GM12878 (cell line): Measurements from ENCODE around the gene CCDC106. TPM values are rescaled to one million over a fixed set of nuclear protein-coding genes. Genes with fewer than 3 reads are reported as not detected.
A peak's percentile ranks its signal among the peaks of the same experiment; 100 is the strongest.

Experiments used
- ATAC-seq: fragments of 200-7000 bp; cut with Tn5 transposase; 3 replicates; pipeline ENCODE4 v1.9.1; 2020; ENCODE audit warnings: mild to moderate bottlenecking, moderate library complexity
- BruUV-seq: library from RNA; stranded (reverse); fragments of 400-500 nt; replicated peaks from 2 replicates; lab custom pipeline; 2021; lab: Mats Ljungman, UMichigan
- CTCF ChIA-PET: fragments of 300-600 bp; sonication (Branson Sonifier 250); formaldehyde crosslinking; extraction: SDS; loops from one replicate; lab custom pipeline; 2021; ENCODE audit warnings: inconsistent platforms; lab: Yijun Ruan, JAX
- POLR2A ChIA-PET: fragments of 350-600 bp; formaldehyde crosslinking; extraction: SDS; loops from one replicate; lab custom pipeline; 2021; ENCODE audit warnings: inconsistent platforms; lab: Charles Lee
- RAD21 ChIA-PET: fragments of 300-600 bp; sonication (Branson Sonifier 250); formaldehyde crosslinking; loops from one replicate; lab custom pipeline; 2023; ENCODE audit warnings: antibody characterized with exemption; ENCODE audit not compliant: unreplicated experiment; lab: Charles Lee
- SMC1A ChIA-PET: fragments of 300-600 bp; sonication (Branson Sonifier 250); formaldehyde crosslinking; loops from one replicate; lab custom pipeline; 2023; ENCODE audit not compliant: unreplicated experiment, uncharacterized antibody; lab: Charles Lee
- DNase-seq: peaks from one replicate; pipeline ENCODE4 v3.0.0-alpha.2; 2011; ENCODE audit warnings: low read depth, low spot score
- FAIRE-seq: peaks from 3 replicates; lab custom pipeline; 2011; peaks lifted over from hg19 to GRCh38; lab: Jason Lieb, UNC
- H2AFZ ChIP-seq: 2 replicates; pipeline ENCODE4 v1.6.0; 2011; ENCODE audit warnings: low read depth, low read length, control low read depth; ENCODE audit not compliant: control insufficient read depth
- H3K27ac ChIP-seq: 2 replicates; pipeline ENCODE4 v1.5.1; 2011; ENCODE audit warnings: control low read depth; ENCODE audit not compliant: control insufficient read depth, insufficient read depth
- H3K27me3 ChIP-seq, 2 experiments: replicated peaks in 1 of 2; 2 replicates each; pipeline versions ENCODE4 v1.6.0 to v1.6.1; 2011; ENCODE audit warnings: low read length in 1 of 2; ENCODE audit not compliant: control insufficient read depth in 2 of 2, insufficient read depth in 2 of 2
- H3K36me3 ChIP-seq, 2 experiments: 2 replicates each; pipeline ENCODE4 v1.5.1; 2011; ENCODE audit warnings: low read length in 1 of 2; ENCODE audit not compliant: control insufficient read depth in 2 of 2, insufficient read depth in 2 of 2
- H3K4me1 ChIP-seq: 2 replicates; pipeline ENCODE4 v1.6.1; 2011; ENCODE audit warnings: mild to moderate bottlenecking, low read length, moderate library complexity, mixed read lengths; ENCODE audit not compliant: control insufficient read depth, insufficient read depth
- H3K4me2 ChIP-seq: 2 replicates; pipeline ENCODE4 v1.6.0; 2011; ENCODE audit warnings: control low read depth; ENCODE audit not compliant: control insufficient read depth, insufficient read depth
- H3K4me3 ChIP-seq: fragments of 200-600 bp; sonication (generic); 2 replicates; pipeline ENCODE4 v1.5.1; 2016
- H3K79me2 ChIP-seq: 2 replicates; pipeline ENCODE4 v1.6.0; 2011; ENCODE audit warnings: low read length; ENCODE audit not compliant: control insufficient read depth, insufficient read depth
- H3K9ac ChIP-seq: 2 replicates; pipeline ENCODE4 v1.8.0; 2011; ENCODE audit warnings: low read length, control low read depth, mixed read lengths; ENCODE audit not compliant: control insufficient read depth, insufficient read depth
- H3K9me3 ChIP-seq: replicated peaks from 3 replicates; pipeline ENCODE4 v1.5.1; 2011; ENCODE audit warnings: mild to moderate bottlenecking, low read length; ENCODE audit not compliant: control insufficient read depth, insufficient read depth
- H4K20me1 ChIP-seq: 2 replicates; pipeline ENCODE4 v1.6.0; 2011; ENCODE audit not compliant: control insufficient read depth, insufficient read depth
- BHLHE40 ChIP-seq, 2 experiments: fragments of 450-650 bp in 1 of 2; IDR thresholded peaks; 2 replicates each; pipeline ENCODE4 v1.6.1; 2011 to 2017; ENCODE audit warnings: low read depth in 2 of 2, borderline replicate concordance in 1 of 2, improper control_type of control experiment in 1 of 2, low read length in 1 of 2, mild to moderate bottlenecking in 1 of 2
- CEBPB ChIP-seq, 2 experiments: fragments of 150-350 bp in 1 of 2; IDR thresholded peaks; 2 replicates each; pipeline ENCODE4 v1.6.1; 2012 to 2014; ENCODE audit warnings: low read depth in 2 of 2, low read length in 2 of 2, borderline replicate concordance in 1 of 2, inconsistent platforms in 1 of 2
- CREM ChIP-seq: IDR thresholded peaks from 2 replicates; pipeline ENCODE4 v1.6.1; 2014; ENCODE audit warnings: antibody characterized with exemption, low read depth
- EED ChIP-seq: sonication (generic); IDR thresholded peaks from 2 replicates; pipeline ENCODE4 v1.6.1; 2016; ENCODE audit warnings: antibody characterized with exemption, low read depth
- GATAD2B ChIP-seq: fragments of 450-650 bp; conservative IDR thresholded peaks from 2 replicates; pipeline ENCODE4 v1.6.1; 2017; ENCODE audit warnings: low read depth, mild to moderate bottlenecking, moderate library complexity
- HDAC6 ChIP-seq: fragments of 200-600 bp; sonication (generic); IDR thresholded peaks from one replicate; pipeline ENCODE4 v1.8.0; 2017; ENCODE audit warnings: antibody characterized with exemption; ENCODE audit not compliant: unreplicated experiment
- NR2C2 ChIP-seq: IDR thresholded peaks from 2 replicates; pipeline ENCODE4 v1.6.1; 2011; ENCODE audit warnings: borderline replicate concordance, low read depth; ENCODE audit not compliant: control insufficient read depth, insufficient read length
- RFX5 ChIP-seq: IDR thresholded peaks from 2 replicates; pipeline ENCODE4 v1.6.1; 2011; ENCODE audit warnings: low read depth, low read length, improper control_type of control experiment
- SMARCA5 ChIP-seq: fragments of 450-650 bp; IDR thresholded peaks from 2 replicates; pipeline ENCODE4 v1.6.1; 2017; ENCODE audit warnings: mild to moderate bottlenecking
- SPI1 ChIP-seq: IDR thresholded peaks from 2 replicates; pipeline ENCODE4 v1.6.1; 2011; ENCODE audit warnings: low read depth, mild to moderate bottlenecking, low read length, moderate library complexity, borderline replicate concordance; ENCODE audit not compliant: insufficient read depth
- TCF3 ChIP-seq: IDR thresholded peaks from 2 replicates; pipeline ENCODE4 v1.6.1; 2012; ENCODE audit warnings: low read depth, mild to moderate bottlenecking, low read length, borderline replicate concordance; ENCODE audit not compliant: insufficient read depth
- YY1 ChIP-seq: IDR thresholded peaks from 2 replicates; pipeline ENCODE4 v1.6.1; 2011; ENCODE audit warnings: low read depth, mild to moderate bottlenecking, low read length
- ZNF217 ChIP-seq: fragments of 450-650 bp; IDR thresholded peaks from 2 replicates; pipeline ENCODE4 v1.6.1; 2017; ENCODE audit warnings: antibody characterized with exemption, mild to moderate bottlenecking
- ZNF622 ChIP-seq: fragments of 450-650 bp; IDR thresholded peaks from 2 replicates; pipeline ENCODE4 v1.6.1; 2017; ENCODE audit warnings: mild to moderate bottlenecking, inconsistent platforms
- WGBS: methylation state at CpG from one replicate; pipeline ENCODE4 v1.1.6; 2016; ENCODE audit warnings: low lambda C conversion rate; ENCODE audit not compliant: insufficient replicate concordance, insufficient coverage; ENCODE audit errors: missing lambda C conversion rate; 5-methylcytosine and 5-hydroxymethylcytosine counted together
- in situ Hi-C: fragments of 300-500 bp; cut with MboI; formaldehyde crosslinking; loops from 9 replicates; pipeline ENCODE4 v1.14.3; 2018; ENCODE audit warnings: mixed read lengths
- intact Hi-C: fragments of 100-400 bp; cut with micrococcal nuclease; formaldehyde crosslinking; loops from one replicate; pipeline ENCODE4 v1.14.2; 2022; ENCODE audit not compliant: unreplicated experiment
- polyA plus RNA-seq, 11 experiments: library from polyadenylated mRNA; depleted of rRNA in 4 of 11; unstranded in 6 of 11; stranded (reverse) in 5 of 11; fragments of >200 nt; fragmentation: Nextera tagmentation in 4 of 11; fragmentation: Illumina TruSeq in 1 of 11; extraction: Ambion mirVana in 4 of 11; extraction: Trizol in 1 of 11; gene quantifications; 1 replicate in 1 of 11; 2 replicates in 10 of 11; pipeline versions ENCODE4 v1.2.1 to v1.2.3, GENCODE V29; 2011 to 2016; ENCODE audit warnings: inconsistent platforms in 2 of 11, missing spikeins in 2 of 11, low read depth in 1 of 11
- total RNA-seq, 4 experiments: library from RNA; depleted of rRNA in 3 of 4; stranded (reverse); fragments of >200 nt in 3 of 4; fragmentation: Illumina TruSeq in 1 of 4; extraction: Trizol in 1 of 4; gene quantifications; 2 replicates each; pipeline versions ENCODE4 v1.2.1 to v1.2.3, GENCODE V29; 2013 to 2021
- TF ChIP-seq, protein P1 (sequence below): IDR thresholded peaks from 2 replicates; pipeline ENCODE4 v1.6.1; 2011; ENCODE audit warnings: mild to moderate bottlenecking, low read depth, low read length, moderate library complexity; ENCODE audit not compliant: insufficient replicate concordance
- TF ChIP-seq, protein P2 (sequence below): fragments of 450-650 bp; IDR thresholded peaks from 2 replicates; pipeline ENCODE4 v1.6.1; 2017; ENCODE audit warnings: borderline replicate concordance

CCDC106 gene
- total and polyA plus RNA-seq, 10 of the 15 experiments (the other 5 are each of a cell fraction or from before 2014, with no cell fraction given) = 0.04 to 35.9 (median 19.8) TPM

DNA sequence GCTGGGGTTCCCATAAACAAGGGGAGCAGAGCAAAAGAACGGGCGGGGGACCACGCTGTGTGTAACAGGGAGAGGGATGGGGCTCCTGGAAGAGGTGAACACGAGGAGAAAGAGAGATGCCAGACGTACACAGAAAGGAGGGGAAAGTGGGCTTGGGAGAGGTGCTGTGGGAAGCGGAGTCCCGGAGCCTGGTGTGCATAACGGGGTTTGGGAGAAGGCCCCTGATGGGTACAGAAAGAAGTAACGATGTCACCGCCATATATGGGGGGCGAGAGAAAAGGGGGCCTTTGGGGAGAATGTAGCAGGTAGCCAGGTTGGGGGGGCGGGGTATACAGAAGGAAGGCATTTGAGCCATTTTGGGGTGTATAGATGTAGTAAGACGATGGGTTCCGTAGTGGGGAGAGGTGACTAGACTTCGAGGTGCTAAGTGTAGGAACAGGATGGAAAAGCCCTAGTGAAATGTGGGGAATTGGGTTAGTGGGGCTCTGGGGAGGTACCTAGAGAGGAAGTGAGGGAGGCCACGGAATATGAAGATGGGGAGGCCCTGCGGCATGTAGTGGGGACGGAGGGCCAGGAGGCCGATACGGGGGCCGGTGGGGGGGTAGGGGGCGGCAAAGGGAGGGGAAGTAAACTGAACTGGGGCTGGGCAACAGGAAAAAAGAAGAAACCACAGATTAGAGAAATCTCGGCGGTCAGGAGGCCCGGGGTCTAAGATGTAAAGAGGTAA is 6.4 kb upstream of the CCDC106 start (continued):
- TF ChIP-seq SPI1 = peak; percentile 42; the same call in 1 of the 2 replicates
- TF ChIP-seq CREM = 0 out of 2 replicates have a peak, but pooled peaks have one; percentile 10
- TF ChIP-seq, protein P1, sequence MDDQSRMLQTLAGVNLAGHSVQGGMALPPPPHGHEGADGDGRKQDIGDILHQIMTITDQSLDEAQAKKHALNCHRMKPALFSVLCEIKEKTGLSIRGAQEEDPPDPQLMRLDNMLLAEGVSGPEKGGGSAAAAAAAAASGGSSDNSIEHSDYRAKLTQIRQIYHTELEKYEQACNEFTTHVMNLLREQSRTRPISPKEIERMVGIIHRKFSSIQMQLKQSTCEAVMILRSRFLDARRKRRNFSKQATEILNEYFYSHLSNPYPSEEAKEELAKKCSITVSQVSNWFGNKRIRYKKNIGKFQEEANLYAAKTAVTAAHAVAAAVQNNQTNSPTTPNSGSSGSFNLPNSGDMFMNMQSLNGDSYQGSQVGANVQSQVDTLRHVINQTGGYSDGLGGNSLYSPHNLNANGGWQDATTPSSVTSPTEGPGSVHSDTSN = peak; percentile 5
- TF ChIP-seq YY1 = 0 out of 2 replicates have a peak, but pooled peaks have one; percentile 17

DNA sequence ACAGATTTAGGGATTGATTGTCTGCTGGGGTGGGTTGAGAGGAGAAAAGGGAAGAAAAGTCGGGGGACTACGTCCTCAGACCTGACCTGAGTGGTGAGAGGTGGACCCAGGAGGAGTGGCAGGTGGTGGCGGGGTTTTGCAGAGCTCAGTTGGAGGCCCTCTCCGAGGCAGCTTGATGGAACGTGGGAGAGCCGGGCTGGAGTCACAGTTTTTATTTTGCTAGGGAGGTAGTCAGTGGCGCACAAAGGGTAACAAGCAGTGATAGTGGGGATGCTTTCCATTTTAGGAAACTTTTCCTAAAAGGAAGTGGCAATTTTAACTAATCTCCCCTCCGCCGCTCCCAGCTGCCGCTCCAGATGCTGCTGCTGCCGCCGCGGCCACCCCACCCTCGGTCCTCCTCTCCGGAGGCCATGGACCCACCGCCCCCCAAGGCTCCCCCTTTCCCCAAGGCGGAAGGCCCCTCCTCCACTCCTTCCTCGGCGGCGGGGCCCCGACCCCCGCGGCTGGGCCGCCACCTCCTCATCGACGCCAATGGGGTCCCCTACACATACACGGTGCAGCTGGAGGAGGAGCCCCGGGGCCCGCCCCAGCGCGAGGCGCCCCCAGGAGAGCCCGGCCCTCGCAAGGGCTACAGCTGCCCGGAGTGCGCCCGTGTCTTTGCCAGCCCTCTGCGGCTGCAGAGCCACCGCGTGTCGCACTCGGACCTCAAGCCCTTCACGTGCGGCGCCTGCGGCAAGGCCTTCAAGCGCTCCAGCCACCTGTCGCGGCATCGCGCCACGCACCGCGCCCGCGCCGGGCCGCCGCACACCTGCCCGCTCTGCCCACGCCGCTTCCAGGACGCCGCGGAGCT is 5.6 kb upstream of the CCDC106 start:
- intact Hi-C loops = loop anchor here (5.0 kb wide), 2 partner anchors 35 to 40 kb away; partner anchors contain the start of genes EPN1 and ZNF524
- BruUV-seq = TSS peak; percentile 42
- Histone ChIP-seq H3K9ac (peak overlapping the region; percentile 86), H2AFZ (no peak overlapping the region), H3K27me3 (no peaks in the 10 kb centered on the region), H3K36me3 (0 out of 4 replicates have a peak, but pooled peaks cover 0 to 2% of the 10 kb centered on the region in 2 experiments), H3K4me3 (peak overlapping the region; percentile 95), H3K4me1 (peaks cover 39% of the 10 kb centered on the region), H3K4me2 (peak overlapping the region; percentile 97), H4K20me1 (no peaks in the 10 kb centered on the region), H3K9me3 (no peaks in the 10 kb centered on the region), H3K79me2 (peaks cover 61% of the 10 kb centered on the region), H3K27ac (peak overlapping the region; percentile 64)
- ATAC-seq (peak; percentile 25), DNase-seq (no peak), FAIRE-seq (no peak)
- RAD21 ChIA-PET = interaction anchor here (1.0 to 2.4 kb wide), 3 partner anchors 10 to 387 kb away, joined by 4 to 18 read pairs (median 10); partner anchors contain the start of gene U2AF2
- SMC1A ChIA-PET = interaction anchor here (1.5 to 1.7 kb wide), 2 partner anchors 10 to 12 kb away, joined by 4 read pairs; partner anchors contain the start of gene U2AF2
- POLR2A ChIA-PET = interaction anchor here (0.8 to 2.0 kb wide), 9 partner anchors 7 to 166 kb away, joined by 3 to 11 read pairs (median 3); partner anchors contain the start of genes FIZ1, ZNF524, ZNF628 and ZNF784
- in situ Hi-C loops = no loop called here
- CTCF ChIA-PET = interaction anchor here (0.6 to 1.8 kb wide), 6 partner anchors 10 to 144 kb away, joined by 3 to 17 read pairs (median 3); no protein-coding TSS in a partner anchor
- WGBS = 1% methylated on average over 55 of the region's 65 CpGs
- TF ChIP-seq ZNF622 (no peak), NR2C2 (no peak), CEBPB (IDR thresholded peaks at IDR 0.05; ENCODE audit: borderline replicate concordance in 1 of 2, low read depth in 2 of 2, low read length in 2 of 2) (no peak), GATAD2B (peak; percentile 65; the same call in 1 of the 2 replicates), RFX5 (no peak), TCF3 (peak; percentile 72; the same call in 1 of the 2 replicates), EED (no peak), BHLHE40 (IDR thresholded peaks at IDR 0.05; ENCODE audit: borderline replicate concordance in 1 of 2, low read depth in 2 of 2, low read length in 1 of 2) (peak; percentile 90 to 97), HDAC6 (no peak), ZNF217 (0 out of 2 replicates have a peak, but pooled peaks have one; percentile 24), SMARCA5 (peak; percentile 21; the same call in 1 of the 2 replicates)
- TF ChIP-seq, protein P2, sequence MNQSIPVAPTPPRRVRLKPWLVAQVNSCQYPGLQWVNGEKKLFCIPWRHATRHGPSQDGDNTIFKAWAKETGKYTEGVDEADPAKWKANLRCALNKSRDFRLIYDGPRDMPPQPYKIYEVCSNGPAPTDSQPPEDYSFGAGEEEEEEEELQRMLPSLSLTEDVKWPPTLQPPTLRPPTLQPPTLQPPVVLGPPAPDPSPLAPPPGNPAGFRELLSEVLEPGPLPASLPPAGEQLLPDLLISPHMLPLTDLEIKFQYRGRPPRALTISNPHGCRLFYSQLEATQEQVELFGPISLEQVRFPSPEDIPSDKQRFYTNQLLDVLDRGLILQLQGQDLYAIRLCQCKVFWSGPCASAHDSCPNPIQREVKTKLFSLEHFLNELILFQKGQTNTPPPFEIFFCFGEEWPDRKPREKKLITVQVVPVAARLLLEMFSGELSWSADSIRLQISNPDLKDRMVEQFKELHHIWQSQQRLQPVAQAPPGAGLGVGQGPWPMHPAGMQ = no peak
